Measurements from ENCODE around the gene CTBP2. TPM values are rescaled to one million over a fixed set of nuclear protein-coding genes. Genes with fewer than 3 reads are reported as not detected.
A peak's percentile ranks its signal among the peaks of the same experiment; 100 is the strongest.

CTBP2 gene
- total RNA-seq, 6 experiments from 2014 or later, result 3.2 to 8.2 (median 5.4) TPM

DNA sequence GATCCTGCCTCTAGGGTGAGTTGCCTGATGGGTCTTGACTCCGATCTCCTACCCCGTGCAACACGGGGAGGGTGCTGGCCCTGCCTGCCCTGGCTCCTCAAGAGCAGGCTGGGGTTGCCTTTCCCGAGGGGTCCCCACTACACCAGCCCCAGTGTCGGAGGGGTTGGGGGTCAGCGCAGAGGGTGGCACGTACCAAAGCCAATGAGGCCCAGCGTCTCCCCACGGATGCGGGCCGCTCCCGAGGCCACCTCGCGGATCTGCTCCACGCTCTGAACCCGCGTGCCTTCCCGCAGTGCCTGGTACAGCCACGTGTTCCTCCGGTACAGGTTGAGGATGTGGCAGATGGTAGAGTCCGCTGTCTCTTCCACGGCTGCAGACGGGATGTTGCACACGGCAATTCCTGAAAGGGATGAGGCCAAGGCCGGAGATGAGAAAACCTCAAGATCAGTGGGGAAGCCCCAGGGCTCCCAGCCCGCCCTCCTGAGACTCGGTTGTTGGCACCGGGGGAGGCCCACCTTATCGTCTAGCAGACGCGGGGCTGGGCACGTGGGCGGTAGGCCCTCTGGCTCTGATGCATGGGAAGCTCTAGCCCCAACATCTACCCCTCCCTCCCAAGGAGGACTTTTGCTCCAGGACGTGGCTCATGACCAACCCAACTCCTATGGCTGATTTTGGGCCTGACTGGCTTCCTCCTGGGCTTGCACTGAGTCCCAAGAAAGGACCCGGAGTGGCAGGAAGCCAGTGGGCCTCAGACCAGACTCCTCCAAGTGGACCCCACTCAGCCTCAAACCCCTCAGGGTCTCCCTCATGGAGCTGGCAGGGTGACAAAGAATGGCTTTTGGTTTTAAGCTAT, 162.4 kb downstream of the CTBP2 start:
- no peak for ATAC-seq
- H3K27me3 ChIP-seq, result no peaks in the 10 kb centered on the region
- H3K27ac ChIP-seq, result no peak overlapping the region
- no peaks in the 10 kb centered on the region for H3K9me3 ChIP-seq
- intact Hi-C loops (cut with DNase I), result loop anchor here in 1 of 2 donors (10.0 kb wide), 1 partner anchor 57 kb away; no protein-coding TSS in a partner anchor
- no peak overlapping the region for H3K4me3 ChIP-seq
- H3K4me1 ChIP-seq, result no peaks in the 10 kb centered on the region
- H3K36me3 ChIP-seq, result peaks cover 0 to under 1% (median 0%) of the 10 kb centered on the region in 4 donors
- 87% methylated on average over 10 of the region's 35 CpGs for WGBS (ENCODE audit: insufficient coverage, low coverage, low lambda C conversion rate, missing lambda C conversion rate)
- no peak for TF ChIP-seq POLR2A (IDR thresholded peaks at IDR 0.05)
- TF ChIP-seq, protein P1, sequence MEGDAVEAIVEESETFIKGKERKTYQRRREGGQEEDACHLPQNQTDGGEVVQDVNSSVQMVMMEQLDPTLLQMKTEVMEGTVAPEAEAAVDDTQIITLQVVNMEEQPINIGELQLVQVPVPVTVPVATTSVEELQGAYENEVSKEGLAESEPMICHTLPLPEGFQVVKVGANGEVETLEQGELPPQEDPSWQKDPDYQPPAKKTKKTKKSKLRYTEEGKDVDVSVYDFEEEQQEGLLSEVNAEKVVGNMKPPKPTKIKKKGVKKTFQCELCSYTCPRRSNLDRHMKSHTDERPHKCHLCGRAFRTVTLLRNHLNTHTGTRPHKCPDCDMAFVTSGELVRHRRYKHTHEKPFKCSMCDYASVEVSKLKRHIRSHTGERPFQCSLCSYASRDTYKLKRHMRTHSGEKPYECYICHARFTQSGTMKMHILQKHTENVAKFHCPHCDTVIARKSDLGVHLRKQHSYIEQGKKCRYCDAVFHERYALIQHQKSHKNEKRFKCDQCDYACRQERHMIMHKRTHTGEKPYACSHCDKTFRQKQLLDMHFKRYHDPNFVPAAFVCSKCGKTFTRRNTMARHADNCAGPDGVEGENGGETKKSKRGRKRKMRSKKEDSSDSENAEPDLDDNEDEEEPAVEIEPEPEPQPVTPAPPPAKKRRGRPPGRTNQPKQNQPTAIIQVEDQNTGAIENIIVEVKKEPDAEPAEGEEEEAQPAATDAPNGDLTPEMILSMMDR (IDR thresholded peaks at IDR 0.05), result no peak
- DNase-seq, result peak; percentile 16 to 46 (median 46)

- peak in 2 of 3 donors; percentile 40 to 41 for DNase-seq
- no peaks in the 10 kb centered on the region for H3K9me3 ChIP-seq
- intact Hi-C loops (cut with DNase I), result loop anchor here in 1 of 2 donors (10.0 kb wide), 1 partner anchor 57 kb away; no protein-coding TSS in a partner anchor
Observed at GRCh38 chr10:124997306-124997705, 163.1 kb downstream of the CTBP2 start.

GRCh38 chr10:124996854-124997215, 163.5 kb downstream of the CTBP2 start:
- peaks cover 0 to 3% (median 0%) of the 10 kb centered on the region in 4 donors for H3K36me3 ChIP-seq
- H3K27ac ChIP-seq, result no peak overlapping the region
- DNase-seq (peak in 2 of 3 donors; percentile 43 to 50), ATAC-seq (no peak)
- no peak overlapping the region for H3K4me3 ChIP-seq
- TF ChIP-seq, protein P1 (IDR thresholded peaks at IDR 0.05), result no peak
- no peak for TF ChIP-seq POLR2A (IDR thresholded peaks at IDR 0.05)
- 94% methylated on average over 8 of the region's 17 CpGs for WGBS (ENCODE audit: insufficient coverage, low coverage, low lambda C conversion rate, missing lambda C conversion rate)
- no peaks in the 10 kb centered on the region for H3K4me1 ChIP-seq
- no peaks in the 10 kb centered on the region for H3K9me3 ChIP-seq
- intact Hi-C loops (cut with DNase I), result loop anchor here in 1 of 2 donors (10.0 kb wide), 1 partner anchor 58 kb away; no protein-coding TSS in a partner anchor
- H3K27me3 ChIP-seq, result no peaks in the 10 kb centered on the region

More at GRCh38 chr10:124997306-124997705, 163.1 kb downstream of the CTBP2 start:
- WGBS (ENCODE audit: insufficient coverage, low coverage, low lambda C conversion rate, missing lambda C conversion rate), result 97% methylated on average over 6 of the region's 11 CpGs
- Histone ChIP-seq H3K36me3 (peaks cover 0 to 3% (median 0%) of the 10 kb centered on the region in 4 donors), H3K27me3 (no peaks in the 10 kb centered on the region), H3K27ac (no peak overlapping the region), H3K4me1 (no peaks in the 10 kb centered on the region), H3K4me3 (no peak overlapping the region)
- no peak for ATAC-seq
- TF ChIP-seq, protein P1 (IDR thresholded peaks at IDR 0.05), result no peak
- TF ChIP-seq POLR2A (IDR thresholded peaks at IDR 0.05), result no peak

DNA sequence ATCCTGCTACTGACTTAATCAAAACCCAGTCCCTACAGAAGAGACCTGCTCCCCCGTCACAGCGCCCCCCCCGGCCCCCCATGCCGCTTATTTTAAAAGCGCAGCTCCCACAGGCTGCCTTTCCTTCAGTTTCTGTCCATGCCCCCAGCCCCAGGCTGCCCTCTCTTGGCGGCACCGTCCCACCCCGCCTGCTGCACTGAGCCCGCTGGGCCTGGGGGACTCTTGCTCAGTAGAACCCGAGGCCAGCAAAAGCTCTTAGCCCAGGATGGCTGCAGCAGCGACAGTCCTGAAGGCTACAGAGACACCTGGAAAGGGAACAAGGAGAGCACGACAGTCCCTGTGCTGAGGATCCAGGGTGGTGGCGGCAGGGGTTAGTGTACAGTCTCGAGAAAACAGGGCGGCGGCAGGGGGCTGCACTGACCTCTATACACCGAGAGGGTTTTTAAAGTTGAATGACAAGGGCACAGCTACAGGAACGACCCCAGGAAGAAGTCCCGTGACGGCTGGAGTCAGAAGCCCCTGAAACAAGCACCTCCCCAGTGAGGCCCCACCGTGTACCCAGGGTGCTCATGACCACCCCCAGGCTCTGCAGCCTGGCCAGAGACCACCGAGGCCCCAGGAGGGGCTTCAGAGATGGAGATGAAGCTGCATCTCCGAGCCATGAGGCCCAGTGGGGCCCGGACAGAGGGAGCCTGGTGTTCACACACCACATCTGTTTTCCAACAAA, 164.1 kb downstream of the CTBP2 start:
- no peak overlapping the region for H3K4me3 ChIP-seq
- intact Hi-C loops (cut with DNase I), result loop anchor here in 1 of 2 donors (10.0 kb wide), 1 partner anchor 59 kb away; no protein-coding TSS in a partner anchor
- no peaks in the 10 kb centered on the region for H3K4me1 ChIP-seq
- no peak for TF ChIP-seq POLR2A (IDR thresholded peaks at IDR 0.05)
- TF ChIP-seq, protein P1 (IDR thresholded peaks at IDR 0.05), result no peak
- no peaks in the 10 kb centered on the region for H3K27me3 ChIP-seq
- peaks cover 0 to 4% (median under 1%) of the 10 kb centered on the region in 4 donors for H3K36me3 ChIP-seq
- DNase-seq, result peak in 2 of 3 donors; percentile 45 to 48
- 82% methylated on average over 19 of the region's 24 CpGs for WGBS (ENCODE audit: insufficient coverage, low coverage, low lambda C conversion rate, missing lambda C conversion rate)
- ATAC-seq, result no peak
- no peak overlapping the region for H3K27ac ChIP-seq
- no peaks in the 10 kb centered on the region for H3K9me3 ChIP-seq

Measured in right lobe of liver (tissue), 6 donors.